HG02885 (cell line): ENCODE data around the gene COL17A1.

Experiments
- ATAC-seq: cut with Tn5 transposase; IDR thresholded peaks from one replicate; pipeline ENCODE4 v1.9.1; 2021; ENCODE audit warnings: mild to moderate bottlenecking; ENCODE audit not compliant: unreplicated experiment, poor library complexity

COL17A1 gene

GRCh38 chr10:104098358-104098925, 12.8 kb upstream of the COL17A1 start:
- no peak for ATAC-seq

GRCh38 chr10:104096692-104097091, 11.0 kb upstream of the COL17A1 start:
- no peak for ATAC-seq

GRCh38 chr10:104092749-104093148, 7.1 kb upstream of the COL17A1 start:
- ATAC-seq: no peak

- ATAC-seq: no peak
These were observed 4.9 kb upstream of the COL17A1 start for GRCh38 chr10:104090611-104091010.

- ATAC-seq: no peak
These were observed 3.9 kb upstream of the COL17A1 start for GRCh38 chr10:104089621-104090020.

- ATAC-seq: no peak
These were observed 2.6 kb upstream of the COL17A1 start for GRCh38 chr10:104088239-104088638.

GRCh38 chr10:104084482-104085142, 1.1 kb downstream of the COL17A1 start:
- no peak for ATAC-seq

- ATAC-seq: no peak
These were observed 3.7 kb downstream of the COL17A1 start for GRCh38 chr10:104081998-104082397.

- no peak for ATAC-seq
These were observed 4.9 kb downstream of the COL17A1 start for GRCh38 chr10:104080762-104081161.

GRCh38 chr10:104077663-104078151, 8.0 kb downstream of the COL17A1 start:
- no peak for ATAC-seq

- no peak for ATAC-seq
These were observed 8.4 kb downstream of the COL17A1 start for GRCh38 chr10:104077247-104077646.

GRCh38 chr10:104076743-104077160, 8.9 kb downstream of the COL17A1 start:
- no peak for ATAC-seq

- ATAC-seq: no peak
These were observed 11.2 kb downstream of the COL17A1 start for GRCh38 chr10:104074505-104074904.

- no peak for ATAC-seq
These were observed 12.9 kb downstream of the COL17A1 start for GRCh38 chr10:104072786-104073185.

- no peak for ATAC-seq
These were observed 16.1 kb downstream of the COL17A1 start for GRCh38 chr10:104069613-104070012.

GRCh38 chr10:104067525-104067924, 18.2 kb downstream of the COL17A1 start:
- ATAC-seq: no peak

GRCh38 chr10:104066945-104067344, 18.7 kb downstream of the COL17A1 start:
- no peak for ATAC-seq

- no peak for ATAC-seq
These were observed 19.9 kb downstream of the COL17A1 start for GRCh38 chr10:104065748-104066147.

GRCh38 chr10:104061196-104061595, 24.5 kb downstream of the COL17A1 start:
- ATAC-seq: no peak

GRCh38 chr10:104059364-104059763, 26.3 kb downstream of the COL17A1 start:
- no peak for ATAC-seq

- no peak for ATAC-seq
These were observed 28.0 kb downstream of the COL17A1 start for GRCh38 chr10:104057717-104058116.
